A549 (cell line): ENCODE results near the gene HLA-DMB. TPM values are rescaled to one million over a fixed set of nuclear protein-coding genes. Genes with fewer than 3 reads are reported as not detected.

Source experiments
- ATAC-seq, 2 experiments: fragments of 200-7000 bp in 1 of 2; fragments of >200 bp in 1 of 2; cut with Nextera tagmentation in 1 of 2; cut with Tn5 transposase in 1 of 2; 3 replicates each; pipeline versions ENCODE4 v1.8.0 to v1.9.1; 2018 to 2020; ENCODE audit warnings: mild to moderate bottlenecking in 1 of 2, moderate library complexity in 1 of 2
- CTCF ChIA-PET: fragments of 300-600 bp; sonication (Branson Sonifier 250); formaldehyde crosslinking; extraction: SDS; loops from one replicate; lab custom pipeline; 2021; ENCODE audit warnings: antibody characterized with exemption, inconsistent platforms; lab: Yijun Ruan, JAX
- POLR2A ChIA-PET: fragments of 350-600 bp; formaldehyde crosslinking; extraction: SDS; loops from one replicate; lab custom pipeline; 2021; ENCODE audit warnings: antibody characterized with exemption, inconsistent platforms; lab: Yijun Ruan, JAX
- DNase-seq, 2 experiments: peaks; one replicate each; pipeline versions ENCODE4 v3.0.0 to v3.0.0-alpha.2; 2011 to 2016; ENCODE audit warnings: low read depth in 1 of 2, low spot score in 1 of 2
- FAIRE-seq: peaks from 2 replicates; lab custom pipeline; 2011; peaks lifted over from hg19 to GRCh38; lab: Jason Lieb, UNC
- H3K27ac ChIP-seq, 2 experiments: fragments of >200 bp; sonication (Bioruptor Twin); formaldehyde crosslinking; 3 replicates each; pipeline ENCODE4 v1.5.1; 2016 to 2017
- H3K4me1 ChIP-seq: fragments of >200 bp; sonication (Bioruptor Twin); formaldehyde crosslinking; 3 replicates; pipeline ENCODE4 v1.6.1; 2016
- H3K4me2 ChIP-seq: fragments of >200 bp; sonication (Bioruptor Twin); formaldehyde crosslinking; 3 replicates; pipeline ENCODE4 v1.6.1; 2016
- H3K4me3 ChIP-seq: fragments of >200 bp; sonication (Bioruptor Twin); formaldehyde crosslinking; 3 replicates; pipeline ENCODE4 v1.5.1; 2016
- H3K9me3 ChIP-seq: fragments of >200 bp; sonication (Bioruptor Twin); formaldehyde crosslinking; 3 replicates; pipeline ENCODE4 v1.6.1; 2016
- ATOH8 ChIP-seq: fragments of 250-450 bp; sonication (Bioruptor Pico); IDR thresholded peaks from 2 replicates; pipeline ENCODE4 v1.5.0; 2020; ENCODE audit warnings: low read depth, mild to moderate bottlenecking, moderate library complexity
- CBX8 ChIP-seq: fragments of 200-600 bp; sonication (generic); IDR thresholded peaks from 2 replicates; pipeline ENCODE4 v1.6.1; 2016
- CHD4 ChIP-seq: fragments of 200-600 bp; sonication (generic); IDR thresholded peaks from 2 replicates; pipeline ENCODE4 v1.6.1; 2016; ENCODE audit warnings: antibody characterized with exemption, mild to moderate bottlenecking, borderline replicate concordance
- CTCF ChIP-seq: fragments of >200 bp; sonication (Bioruptor Twin); formaldehyde crosslinking; IDR thresholded peaks from 3 replicates; pipeline ENCODE4 v1.5.1; 2016
- EHF ChIP-seq: fragments of 250-450 bp; sonication (Bioruptor Pico); IDR thresholded peaks from 2 replicates; pipeline ENCODE4 v1.5.0; 2020; ENCODE audit warnings: mild to moderate bottlenecking
- EHMT2 ChIP-seq: fragments of 200-600 bp; sonication (generic); IDR thresholded peaks from 2 replicates; pipeline ENCODE4 v1.6.1; 2016; ENCODE audit warnings: antibody characterized with exemption, low read depth, mild to moderate bottlenecking, moderate library complexity
- EP300 ChIP-seq, 2 experiments: fragments of >200 bp; sonication (Bioruptor Twin); formaldehyde crosslinking; IDR thresholded peaks; 2 replicates in 1 of 2; 3 replicates in 1 of 2; pipeline ENCODE4 v1.6.1; 2016 to 2017
- HOXA7 ChIP-seq: fragments of 250-450 bp; sonication (Bioruptor Pico); IDR thresholded peaks from 2 replicates; pipeline ENCODE4 v1.5.0; 2020; ENCODE audit warnings: mild to moderate bottlenecking, moderate library complexity
- JUNB ChIP-seq: fragments of >200 bp; sonication (Bioruptor Twin); formaldehyde crosslinking; IDR thresholded peaks from 2 replicates; pipeline ENCODE4 v1.6.1; 2016
- MYC ChIP-seq: IDR thresholded peaks from 2 replicates; pipeline ENCODE4 v1.6.1; 2012; ENCODE audit warnings: mild to moderate bottlenecking, inconsistent platforms, low read length, improper control_type of control experiment, borderline replicate concordance
- NFE2L2 ChIP-seq: fragments of 150-350 bp; conservative IDR thresholded peaks from 2 replicates; pipeline ENCODE4 v1.6.1; 2014; ENCODE audit warnings: low read length
- PBX3 ChIP-seq: IDR thresholded peaks from 2 replicates; pipeline ENCODE4 v1.6.1; 2012
- RAD21 ChIP-seq, 2 experiments: fragments of >200 bp in 1 of 2; sonication (Bioruptor Twin) in 1 of 2; formaldehyde crosslinking in 1 of 2; IDR thresholded peaks in 1 of 2; conservative IDR thresholded peaks in 1 of 2; 2 replicates in 1 of 2; 3 replicates in 1 of 2; pipeline ENCODE4 v1.6.1; 2012 to 2018; ENCODE audit warnings: inconsistent platforms in 1 of 2
- RARB ChIP-seq: fragments of 250-450 bp; sonication (Bioruptor Pico); IDR thresholded peaks from 2 replicates; pipeline ENCODE4 v1.8.0; 2021; ENCODE audit warnings: mild to moderate bottlenecking, moderate library complexity
- REST ChIP-seq: fragments of 200-600 bp; sonication (generic); IDR thresholded peaks from 2 replicates; pipeline ENCODE4 v1.6.1; 2016; ENCODE audit warnings: antibody characterized with exemption, mild to moderate bottlenecking, moderate library complexity
- USF2 ChIP-seq: fragments of 450-650 bp; IDR thresholded peaks from 2 replicates; pipeline ENCODE4 v1.6.1; 2014; ENCODE audit warnings: antibody characterized with exemption
- WGBS: methylation state at CpG from one replicate; pipeline ENCODE4 v1.1.6; 2017; ENCODE audit errors: missing lambda C conversion rate; 5-methylcytosine and 5-hydroxymethylcytosine counted together
- polyA plus RNA-seq, 4 experiments: library from polyadenylated mRNA; depleted of rRNA in 3 of 4; stranded (reverse); fragments of >200 nt; fragmentation: RNase III in 1 of 4; extraction: RNeasy Plus Mini Kit Qiagen cat#74134 plus additional on column Dnase treatment in 1 of 4; gene quantifications; 2 replicates in 3 of 4; 3 replicates in 1 of 4; pipeline ENCODE4 v1.2.3, GENCODE V29; 2011 to 2017

HLA-DMB gene
- polyA plus RNA-seq, 2 of the 4 experiments (the other 2 are of a cell fraction) = 3.7 to 14.3 TPM

- no peak for TF ChIP-seq REST
- no peak for TF ChIP-seq ATOH8 (CRISPR knock-in tag)
Observed at GRCh38 chr6:32960563-32960962, 19.7 kb upstream of the HLA-DMB start (continued).

- FAIRE-seq (no peak), ATAC-seq (no peak), DNase-seq (no peak)
- H3K4me3 ChIP-seq = no peak overlapping the region
- WGBS = 84% methylated on average over 2 of the region's 2 CpGs
- no peak overlapping the region for H3K4me2 ChIP-seq
- H3K27ac ChIP-seq = no peak overlapping the region
- H3K4me1 ChIP-seq = peaks cover 5% of the 10 kb centered on the region; the same call in 1 of the 3 replicates
- TF ChIP-seq HOXA7 = no peak
- no peak for TF ChIP-seq NFE2L2
- no peak for TF ChIP-seq EHF (CRISPR knock-in tag)
- no peak for TF ChIP-seq EP300 (IDR thresholded peaks at IDR 0.05)
- no peak for TF ChIP-seq PBX3
- no peak for TF ChIP-seq JUNB
- no peak for TF ChIP-seq CBX8
- no peak for TF ChIP-seq EHMT2
- no peak for TF ChIP-seq RARB (CRISPR knock-in tag)
- TF ChIP-seq CTCF = no peak
- no peak for TF ChIP-seq CHD4
- no peak for TF ChIP-seq USF2
- no peak for TF ChIP-seq RAD21 (conservative IDR thresholded peaks at IDR 0.05 in 1 of 2, IDR thresholded peaks at IDR 0.05 in 1 of 2)
- no peak for TF ChIP-seq MYC
- H3K9me3 ChIP-seq = no peaks in the 10 kb centered on the region
- POLR2A ChIA-PET = interaction anchor here (4.0 kb wide), 1 partner anchor 16 kb away, joined by 29 read pairs; no protein-coding TSS in a partner anchor
- CTCF ChIA-PET = interaction anchor here (1.5 to 5.1 kb wide), 4 partner anchors 9 to 117 kb away, joined by 3 to 40 read pairs (median 18); partner anchors contain the start of gene TAP2
Observed at GRCh38 chr6:32956176-32956575, 15.3 kb upstream of the HLA-DMB start.
